WTC11 (cell line): ENCODE results near the gene PF4V1.

Experiments used
- ELF4 ChIP-seq: sonication (generic); formaldehyde crosslinking; IDR thresholded peaks from 2 replicates; pipeline ENCODE4 v1.8.1; 2022; ENCODE audit warnings: low read depth, mild to moderate bottlenecking, moderate library complexity, missing genetic modification reagents
- IRF2 ChIP-seq: sonication (generic); formaldehyde crosslinking; IDR thresholded peaks from 2 replicates; pipeline ENCODE4 v1.8.0; 2022; ENCODE audit warnings: low read depth, missing genetic modification reagents, borderline replicate concordance
- JUN ChIP-seq: sonication (generic); formaldehyde crosslinking; IDR thresholded peaks from 2 replicates; pipeline ENCODE4 v1.8.0; 2023; ENCODE audit warnings: mild to moderate bottlenecking, missing genetic modification reagents
- TF ChIP-seq, protein P1 (sequence below): fragments of 200-600 bp; IDR thresholded peaks from 2 replicates; pipeline ENCODE4 v1.8.0; 2022; ENCODE audit warnings: antibody characterized with exemption
- TF ChIP-seq, protein P2 (sequence below): sonication (generic); formaldehyde crosslinking; IDR thresholded peaks from 2 replicates; pipeline ENCODE4 v1.8.1; 2022; ENCODE audit warnings: low read depth, mild to moderate bottlenecking, moderate library complexity, missing genetic modification reagents, borderline replicate concordance

DNA sequence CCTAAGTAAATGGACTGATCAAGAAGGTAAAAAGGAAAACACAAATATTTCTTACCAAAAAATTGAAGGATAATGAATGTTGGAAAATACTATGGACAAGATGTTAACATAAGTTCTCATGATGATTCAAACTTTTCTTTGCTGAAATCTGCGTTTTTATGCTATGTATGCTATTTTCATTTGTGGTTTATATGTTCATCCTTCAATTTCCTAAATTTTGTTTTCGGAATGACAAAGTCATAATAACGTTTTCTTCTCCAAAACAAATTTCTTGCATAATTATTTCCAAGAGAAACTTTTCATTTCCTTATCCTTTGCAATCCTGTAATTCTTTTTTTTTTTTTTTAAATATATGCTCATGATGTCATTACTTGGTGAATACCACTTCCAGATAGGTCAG, 7.8 kb downstream of the PF4V1 start:
- TF ChIP-seq, protein P1, sequence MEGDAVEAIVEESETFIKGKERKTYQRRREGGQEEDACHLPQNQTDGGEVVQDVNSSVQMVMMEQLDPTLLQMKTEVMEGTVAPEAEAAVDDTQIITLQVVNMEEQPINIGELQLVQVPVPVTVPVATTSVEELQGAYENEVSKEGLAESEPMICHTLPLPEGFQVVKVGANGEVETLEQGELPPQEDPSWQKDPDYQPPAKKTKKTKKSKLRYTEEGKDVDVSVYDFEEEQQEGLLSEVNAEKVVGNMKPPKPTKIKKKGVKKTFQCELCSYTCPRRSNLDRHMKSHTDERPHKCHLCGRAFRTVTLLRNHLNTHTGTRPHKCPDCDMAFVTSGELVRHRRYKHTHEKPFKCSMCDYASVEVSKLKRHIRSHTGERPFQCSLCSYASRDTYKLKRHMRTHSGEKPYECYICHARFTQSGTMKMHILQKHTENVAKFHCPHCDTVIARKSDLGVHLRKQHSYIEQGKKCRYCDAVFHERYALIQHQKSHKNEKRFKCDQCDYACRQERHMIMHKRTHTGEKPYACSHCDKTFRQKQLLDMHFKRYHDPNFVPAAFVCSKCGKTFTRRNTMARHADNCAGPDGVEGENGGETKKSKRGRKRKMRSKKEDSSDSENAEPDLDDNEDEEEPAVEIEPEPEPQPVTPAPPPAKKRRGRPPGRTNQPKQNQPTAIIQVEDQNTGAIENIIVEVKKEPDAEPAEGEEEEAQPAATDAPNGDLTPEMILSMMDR, result no peak
- TF ChIP-seq ELF4 (CRISPR knock-in tag) (no peak), JUN (no peak), IRF2 (no peak)
- TF ChIP-seq, protein P2, sequence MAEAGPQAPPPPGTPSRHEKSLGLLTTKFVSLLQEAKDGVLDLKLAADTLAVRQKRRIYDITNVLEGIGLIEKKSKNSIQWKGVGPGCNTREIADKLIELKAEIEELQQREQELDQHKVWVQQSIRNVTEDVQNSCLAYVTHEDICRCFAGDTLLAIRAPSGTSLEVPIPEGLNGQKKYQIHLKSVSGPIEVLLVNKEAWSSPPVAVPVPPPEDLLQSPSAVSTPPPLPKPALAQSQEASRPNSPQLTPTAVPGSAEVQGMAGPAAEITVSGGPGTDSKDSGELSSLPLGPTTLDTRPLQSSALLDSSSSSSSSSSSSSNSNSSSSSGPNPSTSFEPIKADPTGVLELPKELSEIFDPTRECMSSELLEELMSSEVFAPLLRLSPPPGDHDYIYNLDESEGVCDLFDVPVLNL (CRISPR knock-in tag), result no peak
